SK-N-SH (cell line): Measurements from ENCODE around the gene TSPAN11. TPM values are rescaled to one million over a fixed set of nuclear protein-coding genes. Genes with fewer than 3 reads are reported as not detected.

Source experiments
- CTCF ChIA-PET: fragments of 300-600, 350-600 bp; formaldehyde crosslinking; extraction: SDS; loops from one replicate; lab custom pipeline; 2021; lab: Yijun Ruan, JAX
- POLR2A ChIA-PET: fragments of 350-600 bp; sonication (Branson Sonifier 250); formaldehyde crosslinking; extraction: SDS; loops from one replicate; lab custom pipeline; 2020; ENCODE audit warnings: antibody characterized with exemption, inconsistent platforms; lab: Yijun Ruan, JAX
- DNase-seq: peaks from one replicate; pipeline ENCODE4 v3.0.0; 2012
- H2AFZ ChIP-seq: fragments of 200-600 bp; sonication (generic); 2 replicates; pipeline ENCODE4 v1.8.1; 2016; ENCODE audit warnings: antibody characterized with exemption, mild to moderate bottlenecking, low read depth
- H3F3A ChIP-seq: fragments of 200-600 bp; sonication (generic); replicated peaks from 2 replicates; pipeline ENCODE3; 2016; ENCODE audit warnings: antibody characterized with exemption, mild to moderate bottlenecking; ENCODE audit not compliant: insufficient read depth
- H3K27ac ChIP-seq, 2 experiments: fragments of 200-500 bp in 1 of 2; fragments of 200-600 bp in 1 of 2; sonication (Bioruptor generic) in 1 of 2; sonication (generic), shearing (Covaris generic) in 1 of 2; 2 replicates each; pipeline versions ENCODE4 v1.5.1 to v1.6.1; 2014 to 2016; ENCODE audit warnings: low read depth in 2 of 2, inconsistent platforms in 1 of 2, low read length in 1 of 2, mild to moderate bottlenecking in 1 of 2, mixed read lengths in 1 of 2
- H3K27me3 ChIP-seq: fragments of 200-600 bp; sonication (generic), shearing (Covaris generic); 2 replicates; pipeline ENCODE4 v1.6.1; 2016; ENCODE audit warnings: mixed run types; ENCODE audit not compliant: insufficient read depth
- H3K36me3 ChIP-seq, 2 experiments: fragments of 200-500 bp in 1 of 2; fragments of 200-600 bp in 1 of 2; sonication (Bioruptor generic) in 1 of 2; sonication (generic) in 1 of 2; replicated peaks in 1 of 2; 2 replicates each; pipeline versions ENCODE3 to v1.5.1; 2014 to 2016; ENCODE audit warnings: low read length in 1 of 2, mild to moderate bottlenecking in 1 of 2; ENCODE audit not compliant: insufficient read depth in 2 of 2, control insufficient read depth in 1 of 2
- H3K4me1 ChIP-seq, 2 experiments: fragments of 200-500 bp in 1 of 2; fragments of 200-600 bp in 1 of 2; sonication (Bioruptor generic) in 1 of 2; sonication (generic), shearing (Covaris generic) in 1 of 2; 2 replicates each; pipeline versions ENCODE4 v1.5.1 to v1.6.1; 2014 to 2016; ENCODE audit warnings: low read depth in 1 of 2, low read length in 1 of 2, mixed run types in 1 of 2; ENCODE audit not compliant: insufficient read depth in 2 of 2, control insufficient read depth in 1 of 2
- H3K4me2 ChIP-seq: fragments of 200-600 bp; sonication (generic), shearing (Covaris generic); 2 replicates; pipeline ENCODE4 v1.6.1; 2017; ENCODE audit warnings: mixed run types
- H3K4me3 ChIP-seq, 2 experiments: fragments of 200-500 bp in 1 of 2; fragments of 200-600 bp in 1 of 2; sonication (Bioruptor generic) in 1 of 2; sonication (generic), shearing (Covaris generic) in 1 of 2; 2 replicates each; pipeline versions ENCODE4 v1.5.1 to v1.8.1; 2014 to 2016; ENCODE audit warnings: low read depth in 2 of 2, inconsistent platforms in 1 of 2, low read length in 1 of 2, mild to moderate bottlenecking in 1 of 2, mixed read lengths in 1 of 2, moderate library complexity in 1 of 2
- H3K79me2 ChIP-seq: fragments of 200-600 bp; sonication (generic); 2 replicates; pipeline ENCODE4 v1.8.1; 2017; ENCODE audit warnings: mild to moderate bottlenecking; ENCODE audit not compliant: insufficient read depth
- H3K9ac ChIP-seq: fragments of 200-600 bp; sonication (generic); 2 replicates; pipeline ENCODE4 v1.6.1; 2017; ENCODE audit warnings: mixed run types
- H3K9me2 ChIP-seq: fragments of 200-600 bp; sonication (generic); 2 replicates; pipeline ENCODE4 v1.6.1; 2017; ENCODE audit warnings: mixed run types
- H3K9me3 ChIP-seq: fragments of 200-600 bp; sonication (generic); 2 replicates; pipeline ENCODE4 v1.6.1; 2017; ENCODE audit warnings: mixed run types, mild to moderate bottlenecking, moderate library complexity
- H4K20me1 ChIP-seq: fragments of 200-600 bp; sonication (generic); 2 replicates; pipeline ENCODE4 v1.6.1; 2017; ENCODE audit warnings: mild to moderate bottlenecking, mixed run types; ENCODE audit not compliant: insufficient read depth
- CHD2 ChIP-seq: fragments of 150-350 bp; IDR thresholded peaks from 2 replicates; pipeline ENCODE4 v1.6.1; 2018; ENCODE audit warnings: low read length; ENCODE audit not compliant: partially characterized antibody
- CTCF ChIP-seq: fragments of 200-600 bp; sonication (generic); IDR thresholded peaks from 2 replicates; pipeline ENCODE4 v1.6.1; 2017; ENCODE audit warnings: antibody characterized with exemption, mild to moderate bottlenecking, moderate library complexity
- EZH2phosphoT487 ChIP-seq: fragments of 200-600 bp; sonication (generic); IDR thresholded peaks from 2 replicates; pipeline ENCODE4 v1.6.1; 2017; ENCODE audit warnings: low read depth, mixed run types, mild to moderate bottlenecking, antibody characterized with exemption, moderate library complexity, borderline replicate concordance
- FOSL2 ChIP-seq: IDR thresholded peaks from 2 replicates; pipeline ENCODE4 v1.4.0; 2012; ENCODE audit warnings: low read depth, mild to moderate bottlenecking, moderate library complexity, borderline replicate concordance
- IRF3 ChIP-seq: fragments of 150-350 bp; IDR thresholded peaks from 2 replicates; pipeline ENCODE4 v1.6.1; 2016; ENCODE audit warnings: mild to moderate bottlenecking, low read depth, low read length
- JUND ChIP-seq: IDR thresholded peaks from 2 replicates; pipeline ENCODE4 v1.4.0; 2012
- MAX ChIP-seq: IDR thresholded peaks from 2 replicates; pipeline ENCODE4 v1.4.0; 2012; ENCODE audit warnings: low read depth
- MEF2A ChIP-seq: IDR thresholded peaks from 2 replicates; pipeline ENCODE4 v1.4.0; 2012; ENCODE audit warnings: low read depth, borderline replicate concordance
- MXI1 ChIP-seq: IDR thresholded peaks from 2 replicates; pipeline ENCODE4 v1.6.1; 2012; ENCODE audit warnings: mild to moderate bottlenecking, low read depth, low read length, improper control_type of control experiment
- NFIC ChIP-seq: IDR thresholded peaks from 2 replicates; pipeline ENCODE4 v1.4.0; 2012; ENCODE audit warnings: borderline replicate concordance
- NRF1 ChIP-seq: IDR thresholded peaks from 2 replicates; pipeline ENCODE4 v1.6.1; 2012; ENCODE audit warnings: low read depth, mild to moderate bottlenecking, low read length
- PBX3 ChIP-seq: IDR thresholded peaks from 2 replicates; pipeline ENCODE4; 2012
- POLR2AphosphoS5 ChIP-seq: IDR thresholded peaks from 2 replicates; pipeline ENCODE4 v1.6.1; 2012; ENCODE audit warnings: low read depth, low read length
- RCOR1 ChIP-seq: fragments of 150-350 bp; IDR thresholded peaks from 2 replicates; pipeline ENCODE4 v1.6.1; 2017; ENCODE audit warnings: antibody characterized with exemption, low read length
- RFX5 ChIP-seq: IDR thresholded peaks from 2 replicates; pipeline ENCODE4 v1.6.1; 2012; ENCODE audit warnings: mild to moderate bottlenecking, improper control_type of control experiment, low read length
- SMC3 ChIP-seq: IDR thresholded peaks from 2 replicates; pipeline ENCODE4 v1.6.1; 2012; ENCODE audit warnings: low read depth, low read length, improper control_type of control experiment
- TCF12 ChIP-seq: IDR thresholded peaks from 2 replicates; pipeline ENCODE4 v1.4.0; 2012
- USF2 ChIP-seq: fragments of 150-350 bp; IDR thresholded peaks from 2 replicates; pipeline ENCODE4 v1.6.1; 2017; ENCODE audit warnings: antibody characterized with exemption, low read length, low read depth, borderline replicate concordance
- YY1 ChIP-seq: IDR thresholded peaks from 2 replicates; pipeline ENCODE4 v1.4.0; 2012; ENCODE audit warnings: low read depth, mild to moderate bottlenecking
- WGBS: methylation state at CpG from one replicate; pipeline ENCODE4 v1.1.6; 2017; ENCODE audit warnings: low lambda C conversion rate; 5-methylcytosine and 5-hydroxymethylcytosine counted together
- polyA plus RNA-seq, 3 experiments: library from polyadenylated mRNA; depleted of rRNA; stranded (reverse); fragments of >200 nt; gene quantifications; 2 replicates each; pipeline ENCODE4 v1.2.3, GENCODE V29; 2012

The TSPAN11 gene
- polyA plus RNA-seq, 1 of the 3 experiments (the other 2 are of a cell fraction) = 6.4 TPM

GRCh38 chr12:30930238-30930637 is 3.7 kb downstream of the TSPAN11 start:
- Histone ChIP-seq H3K9ac (no peak overlapping the region), H3K4me1 (peaks cover 9 to 55% of the 10 kb centered on the region in 2 experiments; a peak in 3 of 4 replicates), H3K9me2 (no peaks in the 10 kb centered on the region), H3K36me3 (no peaks in the 10 kb centered on the region), H3K4me2 (no peak overlapping the region), H3F3A (no peaks in the 10 kb centered on the region), H3K79me2 (no peaks in the 10 kb centered on the region), H3K4me3 (no peak overlapping the region), H3K27me3 (no peaks in the 10 kb centered on the region), H2AFZ (no peak overlapping the region), H3K9me3 (no peaks in the 10 kb centered on the region), H4K20me1 (no peaks in the 10 kb centered on the region), H3K27ac (peak overlapping the region in 1 of 2 experiments; percentile 65; a peak in 1 of 4 replicates)
- ChIA-PET CTCF (interaction anchor here (1.0 to 1.1 kb wide), 2 partner anchors 47 to 56 kb away, joined by 3 to 4 read pairs; no protein-coding TSS in a partner anchor), POLR2A (no interaction called here)
- TF ChIP-seq TCF12 = no peak
- no peak for TF ChIP-seq FOSL2
- no peak for TF ChIP-seq MEF2A
- no peak for TF ChIP-seq SMC3
- TF ChIP-seq CHD2 = no peak
- TF ChIP-seq PBX3 = no peak
- no peak for TF ChIP-seq MAX
- TF ChIP-seq YY1 = no peak
- no peak for TF ChIP-seq CTCF
- TF ChIP-seq EZH2phosphoT487 = no peak
- no peak for TF ChIP-seq MXI1
- no peak for TF ChIP-seq POLR2AphosphoS5
- no peak for TF ChIP-seq RFX5
- TF ChIP-seq RCOR1 = no peak
- TF ChIP-seq USF2 = no peak
- no peak for TF ChIP-seq NRF1
- TF ChIP-seq IRF3 = no peak
- no peak for TF ChIP-seq NFIC
- TF ChIP-seq JUND = no peak
- 83% methylated on average over 6 of the region's 7 CpGs for WGBS
- DNase-seq = no peak
